ENCODE measurements around the gene PPM1B. TPM values are rescaled to one million over a fixed set of nuclear protein-coding genes. Genes with fewer than 3 reads are reported as not detected.
"Not testable (repeated sequence)": the region's sequence is repeated elsewhere in the genome, so short reads cannot be mapped to it uniquely, and the experiment has no call there.

PPM1B gene
- total RNA-seq, 1 donor from 2014 or later = 56.7 TPM

DNA sequence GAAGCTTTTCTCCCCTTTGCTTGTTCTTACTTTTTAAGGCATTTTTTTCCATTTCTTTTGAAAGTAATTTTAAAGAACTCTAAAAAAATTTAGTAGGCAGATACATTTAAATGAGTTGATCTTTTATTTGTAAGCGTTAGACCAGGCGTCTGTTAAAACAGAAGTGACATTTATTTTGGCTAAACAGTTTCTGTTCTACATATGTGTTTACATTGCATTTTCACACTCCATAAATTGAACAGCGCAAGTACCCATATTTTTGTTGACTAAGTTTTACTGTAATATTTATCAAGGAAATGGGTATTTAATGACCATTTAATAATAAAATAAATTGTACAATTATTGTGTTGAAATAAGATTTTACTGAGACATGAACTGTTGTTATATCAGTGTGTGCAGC lies 21.9 kb downstream of the PPM1B start:
- ATAC-seq = no peak
- no peak for DNase-seq
- intact Hi-C loops (cut with micrococcal nuclease) = no loop called here

- ATAC-seq (no peak), DNase-seq (no peak)
- intact Hi-C loops (cut with micrococcal nuclease) = no loop called here
Observed at GRCh38 chr2:44191739-44192138, 23.1 kb downstream of the PPM1B start.

DNA sequence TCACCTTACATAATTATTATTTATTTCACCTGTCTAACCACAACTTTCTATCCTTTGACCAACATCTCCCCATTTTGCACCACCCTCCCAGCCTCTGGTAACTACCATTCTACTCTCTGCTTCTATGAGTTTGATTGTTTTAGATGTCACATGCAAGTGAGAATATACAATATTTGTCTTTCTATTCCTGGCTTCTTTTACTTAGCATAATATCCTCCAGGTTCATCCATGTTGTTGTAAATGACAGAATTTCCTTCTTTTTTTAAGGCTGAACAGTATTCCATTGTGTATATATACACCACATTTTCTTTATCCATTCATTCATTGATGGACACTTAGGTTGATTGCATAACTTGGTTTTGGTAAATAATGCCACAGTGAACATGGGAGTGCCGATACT lies 24.0 kb downstream of the PPM1B start:
- intact Hi-C loops (cut with micrococcal nuclease) = no loop called here
- ATAC-seq = no peak

DNA sequence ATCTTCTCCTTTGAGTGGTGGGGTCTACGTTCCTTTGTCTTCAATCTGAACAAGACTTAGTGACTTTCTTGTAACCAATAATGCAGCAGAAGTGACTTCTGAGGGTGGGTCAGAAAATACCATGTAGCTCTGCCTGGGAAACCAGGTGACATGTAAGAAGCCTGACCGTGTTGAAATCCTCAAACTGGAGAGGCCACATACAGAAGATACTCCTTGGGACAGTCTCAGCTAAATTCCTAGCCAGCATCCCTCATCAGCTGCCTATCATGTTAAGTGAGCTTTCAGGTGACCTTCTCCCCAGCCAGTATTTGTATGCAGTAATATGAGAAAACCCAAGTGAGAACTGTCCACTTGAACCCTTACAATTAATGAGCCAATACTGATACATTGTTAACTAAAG lies 27.0 kb downstream of the PPM1B start:
- no peak for ATAC-seq
- intact Hi-C loops (cut with micrococcal nuclease) = no loop called here
- DNase-seq = no peak

More for the DNA sequence above, 24.0 kb downstream of the PPM1B start:
- no peak for DNase-seq

- intact Hi-C loops (cut with micrococcal nuclease) = no loop called here
- no peak for DNase-seq
- no peak for ATAC-seq
Observed at GRCh38 chr2:44197816-44198215, 29.1 kb downstream of the PPM1B start.

DNA sequence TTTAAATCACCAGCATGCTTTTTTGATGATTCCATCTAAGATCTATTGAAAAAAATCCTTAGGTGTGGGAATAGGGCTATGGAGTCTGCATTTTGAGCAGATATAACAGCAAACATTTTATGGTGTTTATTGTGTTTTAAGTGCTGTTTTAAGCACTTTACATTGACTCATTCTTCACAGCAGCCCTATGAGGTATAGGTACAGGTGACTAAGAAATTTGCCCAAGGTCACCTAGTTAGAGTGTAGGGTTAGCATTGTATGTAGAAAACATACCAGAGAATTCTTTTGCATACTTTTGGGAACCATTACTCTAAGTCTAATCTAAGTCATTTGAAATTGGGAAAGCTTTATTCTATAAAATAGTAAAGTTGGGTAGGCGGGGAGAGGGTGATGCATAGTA lies 31.3 kb downstream of the PPM1B start:
- no peak for ATAC-seq
- DNase-seq = no peak
- intact Hi-C loops (cut with micrococcal nuclease) = no loop called here

- DNase-seq (no peak), ATAC-seq (no peak)
- intact Hi-C loops (cut with micrococcal nuclease) = no loop called here
Observed at GRCh38 chr2:44200759-44201158, 32.1 kb downstream of the PPM1B start.

GRCh38 chr2:44201648-44202165 lies 33.0 kb downstream of the PPM1B start:
- DNase-seq (no peak), ATAC-seq (no peak)
- intact Hi-C loops (cut with micrococcal nuclease) = no loop called here

DNA sequence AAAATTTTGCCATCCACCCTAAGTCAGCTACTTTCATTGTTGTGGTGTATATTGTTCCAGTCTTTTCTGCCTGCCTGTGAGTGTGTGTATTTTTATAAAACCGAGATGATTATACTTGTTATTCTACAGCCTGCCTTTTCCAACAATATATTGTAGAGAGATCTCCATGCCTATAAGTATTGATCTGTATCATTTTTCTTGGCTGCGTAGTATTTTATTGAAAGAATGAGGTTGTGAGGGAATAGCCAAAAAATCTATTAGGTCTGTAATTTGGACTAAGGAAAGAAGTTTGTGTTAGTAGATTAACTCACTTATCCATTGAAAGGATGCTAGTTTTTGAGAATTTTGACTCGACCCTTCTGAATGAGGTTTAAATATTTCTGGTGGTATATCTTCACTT lies 34.9 kb downstream of the PPM1B start:
- DNase-seq (no peak), ATAC-seq (no peak)
- intact Hi-C loops (cut with micrococcal nuclease) = no loop called here

DNA sequence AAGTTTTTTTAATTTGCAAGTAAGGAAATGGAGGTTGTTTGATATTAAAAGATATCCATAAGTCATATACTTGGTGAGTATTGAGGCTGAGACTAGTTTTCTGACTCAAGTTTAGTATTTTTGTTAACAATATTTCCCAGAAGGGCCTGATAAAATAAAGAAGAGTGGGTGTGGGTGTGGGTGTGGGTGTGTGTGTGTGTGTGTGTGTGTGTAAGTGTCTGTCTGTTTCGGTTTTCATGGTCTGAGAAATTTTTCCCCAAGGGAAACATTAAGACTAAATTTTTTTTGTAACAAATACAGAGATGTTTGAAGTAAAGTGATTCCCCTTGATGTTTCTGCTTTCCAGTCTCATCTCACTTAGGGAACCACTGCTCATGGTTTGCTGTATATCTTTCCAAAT lies 36.5 kb downstream of the PPM1B start:
- no peak for ATAC-seq
- DNase-seq = no peak
- intact Hi-C loops (cut with micrococcal nuclease) = no loop called here

- intact Hi-C loops (cut with micrococcal nuclease) = no loop called here
- ATAC-seq (no peak), DNase-seq (no peak)
Observed at GRCh38 chr2:44207102-44207501, 38.4 kb downstream of the PPM1B start.

DNA sequence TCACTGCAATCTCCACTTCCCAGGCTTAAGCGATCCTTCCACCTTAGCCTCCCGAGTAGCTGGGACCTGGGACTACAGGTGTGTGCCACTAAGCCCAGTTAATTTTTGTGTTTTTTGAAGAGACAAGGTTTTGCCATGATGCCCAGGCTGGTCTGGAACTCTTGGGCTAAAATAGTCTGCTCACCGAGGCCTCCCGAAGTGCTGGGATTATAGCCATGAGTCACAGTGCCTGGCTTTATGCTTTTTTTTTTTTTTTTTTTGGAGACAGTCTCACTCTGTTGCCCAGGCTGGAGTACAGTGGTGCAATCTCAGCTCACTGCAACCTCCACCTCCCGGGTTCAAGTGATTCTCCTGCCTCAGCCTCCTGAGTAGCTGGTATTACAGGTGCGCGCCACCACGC lies 39.0 kb downstream of the PPM1B start:
- DNase-seq; ATAC-seq; intact Hi-C loops (cut with micrococcal nuclease): not testable (repeated sequence)

DNA sequence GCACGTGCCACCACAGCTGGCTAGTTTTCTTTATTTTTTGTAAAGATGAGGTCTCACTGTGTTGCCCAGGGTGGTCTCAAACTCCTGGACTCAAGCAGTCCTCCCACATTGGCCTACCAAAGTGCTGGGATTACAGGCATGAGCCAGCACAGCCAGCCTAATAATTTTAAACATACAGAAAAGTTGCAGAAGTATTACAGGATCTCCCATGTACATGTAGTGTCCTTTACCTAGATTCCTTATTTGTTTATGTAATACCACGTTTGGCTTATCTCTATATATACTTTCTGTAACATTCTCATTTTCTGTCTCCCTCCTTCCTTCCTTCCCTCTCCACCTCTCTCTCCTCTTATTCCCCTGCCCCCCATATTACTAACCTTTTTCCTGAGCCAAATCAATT lies 41.7 kb downstream of the PPM1B start:
- intact Hi-C loops (cut with micrococcal nuclease) = no loop called here
- DNase-seq (no peak), ATAC-seq (no peak)

DNA sequence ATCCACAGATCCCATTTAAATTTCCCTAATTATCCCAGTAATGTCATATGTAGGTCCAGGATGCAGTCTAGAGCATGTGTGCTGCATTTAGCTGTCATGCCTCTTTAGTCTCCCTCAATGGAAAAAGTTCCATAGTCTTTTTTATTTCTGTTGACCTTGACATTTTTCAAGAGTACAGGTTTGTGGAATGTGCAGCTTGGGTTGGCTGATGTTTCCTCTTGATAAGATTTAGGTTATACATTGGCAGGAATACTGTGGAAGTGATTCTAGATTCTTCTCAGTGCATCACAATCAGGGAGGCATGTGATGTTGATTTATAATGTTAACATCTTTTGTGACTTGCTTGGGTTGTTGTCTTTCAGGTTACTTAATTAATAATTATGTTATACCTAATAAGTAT lies 42.5 kb downstream of the PPM1B start:
- DNase-seq = no peak
- intact Hi-C loops (cut with micrococcal nuclease) = no loop called here
- no peak for ATAC-seq

DNA sequence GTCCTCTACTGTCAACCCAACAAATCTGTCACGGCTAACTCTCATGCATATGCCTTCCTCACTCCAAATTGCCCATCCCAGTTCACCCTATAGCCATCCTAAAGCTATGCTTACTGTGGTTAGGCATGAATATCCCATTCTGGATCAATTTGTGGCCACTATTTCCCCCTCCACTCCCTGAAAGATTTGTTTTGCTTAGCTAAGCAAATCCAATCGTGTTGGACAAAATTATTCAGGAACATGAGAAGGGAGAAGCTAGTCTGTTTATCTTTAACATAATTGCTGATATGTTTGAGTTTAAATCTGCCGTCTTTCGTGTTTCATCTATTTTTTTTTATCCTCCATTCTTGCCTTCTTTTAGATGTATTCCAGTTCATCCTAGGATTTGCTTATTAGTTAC lies 43.6 kb downstream of the PPM1B start:
- ATAC-seq (no peak), DNase-seq (no peak)
- intact Hi-C loops (cut with micrococcal nuclease) = no loop called here

DNA sequence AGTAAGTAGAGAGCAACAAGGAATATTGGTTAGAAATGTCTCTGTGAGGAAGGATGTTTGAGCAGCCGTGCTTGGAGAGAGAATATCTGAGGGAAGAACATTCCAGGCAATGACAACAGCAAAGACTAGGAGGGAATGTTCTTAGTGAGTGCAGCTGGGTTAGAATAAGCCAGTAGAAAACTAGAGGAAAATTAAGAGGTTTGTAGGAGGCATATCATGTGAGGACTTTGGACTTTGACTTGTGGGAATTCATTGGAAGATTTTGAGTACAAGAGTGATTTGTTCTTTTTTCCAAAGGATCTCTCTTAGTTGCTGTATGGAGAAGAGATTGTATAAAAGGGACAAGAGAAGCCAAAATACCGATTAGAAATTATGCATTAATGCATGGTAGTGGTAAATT lies 47.2 kb downstream of the PPM1B start:
- ATAC-seq = no peak

DNA sequence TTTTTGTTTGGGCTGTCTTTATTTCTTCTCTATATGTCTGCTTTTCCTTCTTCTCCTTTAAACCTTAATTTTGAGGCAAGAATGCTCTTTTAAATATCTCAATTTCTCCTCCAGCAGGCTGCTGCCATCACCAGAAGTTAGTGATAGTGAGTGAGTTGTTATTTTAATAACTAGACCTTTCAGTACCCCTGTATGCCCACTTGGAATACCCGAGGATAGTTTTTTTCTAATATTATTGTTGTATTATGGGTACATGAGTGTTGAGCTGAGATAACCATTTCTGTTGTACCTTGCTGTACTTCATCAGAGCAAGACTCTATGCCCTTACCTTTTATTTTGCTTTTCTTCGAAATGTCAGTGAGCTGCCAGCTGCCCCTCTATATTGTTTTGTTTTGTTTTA lies 50.1 kb downstream of the PPM1B start:
- ATAC-seq = no peak
- DNase-seq = no peak
- intact Hi-C loops (cut with micrococcal nuclease) = no loop called here

More for the DNA sequence above, 47.2 kb downstream of the PPM1B start:
- intact Hi-C loops (cut with micrococcal nuclease) = no loop called here
- no peak for DNase-seq

DNA sequence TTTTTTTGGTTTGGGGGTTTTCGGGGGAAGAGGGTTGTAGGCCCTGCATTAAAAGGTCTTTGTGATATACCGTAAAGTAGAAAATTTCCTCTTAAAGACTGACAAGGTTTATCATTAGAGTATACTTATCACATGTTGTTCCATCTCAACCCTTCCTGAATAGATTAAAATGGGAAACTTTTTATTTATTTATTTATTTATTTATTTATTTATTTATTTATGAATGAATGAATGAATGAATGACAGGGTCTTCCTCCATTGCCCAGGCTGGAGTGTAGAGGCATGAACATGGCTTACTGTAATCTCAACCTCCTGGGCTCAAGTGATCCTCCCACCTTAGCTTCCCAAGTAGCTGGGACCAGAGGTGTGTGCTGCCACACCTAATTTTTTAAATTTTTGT lies 58.1 kb downstream of the PPM1B start:
- ATAC-seq = no peak
- no peak for DNase-seq
- intact Hi-C loops (cut with micrococcal nuclease) = no loop called here

DNA sequence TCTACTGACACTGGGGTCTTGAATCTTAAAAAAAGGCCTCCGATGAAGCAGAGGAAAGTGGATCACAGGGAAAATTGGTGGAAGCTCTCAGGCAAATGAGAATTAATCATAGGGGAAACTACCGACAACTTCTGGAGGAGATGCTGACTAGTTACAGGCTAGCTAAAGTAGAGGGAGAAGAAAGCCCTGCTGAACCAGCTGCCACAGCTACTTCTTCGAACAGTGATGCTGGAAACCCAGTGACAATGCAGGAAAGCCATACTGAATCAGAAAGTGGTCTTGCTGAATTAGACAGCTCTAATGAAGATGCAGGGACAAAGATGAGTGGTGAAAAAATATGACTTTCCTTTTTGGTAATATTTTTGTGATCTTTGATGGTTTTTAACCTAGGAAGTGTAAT lies 61.7 kb downstream of the PPM1B start:
- no peak for DNase-seq
- intact Hi-C loops (cut with micrococcal nuclease) = no loop called here
- ATAC-seq = no peak

DNA sequence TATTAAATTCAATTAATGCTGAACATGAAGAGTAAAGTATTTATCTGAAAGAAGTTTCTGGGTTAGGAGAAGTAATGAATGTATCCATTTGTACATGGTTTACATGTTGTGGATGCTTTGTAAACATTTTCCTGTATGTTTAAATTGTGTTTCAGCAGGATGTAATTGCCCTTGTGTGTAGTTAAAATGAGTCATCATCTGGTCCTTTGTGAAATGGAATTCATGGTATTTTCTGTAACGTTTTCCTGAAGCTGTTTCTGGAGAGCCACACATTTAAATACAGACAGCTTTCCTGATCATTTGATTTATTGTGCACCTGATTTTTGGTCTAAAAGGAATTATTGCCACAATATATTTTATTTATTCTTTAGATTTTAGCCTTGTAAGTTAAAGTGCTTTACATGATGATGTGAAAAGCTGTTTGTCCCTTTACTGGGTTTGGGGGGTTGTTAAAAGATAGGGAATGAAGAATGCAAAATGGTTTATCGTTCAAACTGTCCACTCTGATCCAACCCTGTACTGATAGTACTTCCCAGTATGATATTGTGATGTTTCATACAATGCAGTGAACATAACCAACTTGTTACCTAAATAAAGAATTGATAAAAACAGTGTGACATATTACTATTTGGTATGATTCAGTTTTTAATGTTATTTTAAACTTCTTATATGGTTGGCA lies 64.9 kb downstream of the PPM1B start:
- ATAC-seq (no peak), DNase-seq (no peak)
- intact Hi-C loops (cut with micrococcal nuclease) = no loop called here

DNA sequence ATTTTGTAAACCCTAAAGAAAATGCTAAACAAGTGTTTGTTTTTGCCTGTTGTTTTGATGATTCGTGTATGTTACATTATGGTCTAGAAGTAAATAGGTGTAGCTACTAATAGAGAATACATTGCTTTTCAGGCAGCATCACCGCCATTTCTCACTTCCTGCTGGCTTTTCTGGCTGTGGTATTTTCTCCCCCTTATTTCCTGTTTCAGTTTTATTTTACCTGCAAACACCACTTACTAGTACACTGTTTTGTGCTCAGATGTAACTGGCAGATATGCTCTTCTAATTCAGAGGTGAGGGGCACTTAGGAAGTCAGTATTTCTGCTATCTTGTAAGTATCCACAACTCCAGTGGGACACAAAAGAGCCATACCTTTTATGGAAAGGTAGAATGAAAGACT lies 68.5 kb downstream of the PPM1B start:
- no peak for ATAC-seq
- no peak for DNase-seq
- intact Hi-C loops (cut with micrococcal nuclease) = no loop called here

- intact Hi-C loops (cut with micrococcal nuclease) = loop anchor here (5.0 kb wide), 1 partner anchor 156 kb away; no protein-coding TSS in a partner anchor
- ATAC-seq (no peak), DNase-seq (no peak)
Observed at GRCh38 chr2:44242904-44243303, 74.2 kb downstream of the PPM1B start.
